ENCODE results near the gene DISP1.

Gene DISP1, protein sequence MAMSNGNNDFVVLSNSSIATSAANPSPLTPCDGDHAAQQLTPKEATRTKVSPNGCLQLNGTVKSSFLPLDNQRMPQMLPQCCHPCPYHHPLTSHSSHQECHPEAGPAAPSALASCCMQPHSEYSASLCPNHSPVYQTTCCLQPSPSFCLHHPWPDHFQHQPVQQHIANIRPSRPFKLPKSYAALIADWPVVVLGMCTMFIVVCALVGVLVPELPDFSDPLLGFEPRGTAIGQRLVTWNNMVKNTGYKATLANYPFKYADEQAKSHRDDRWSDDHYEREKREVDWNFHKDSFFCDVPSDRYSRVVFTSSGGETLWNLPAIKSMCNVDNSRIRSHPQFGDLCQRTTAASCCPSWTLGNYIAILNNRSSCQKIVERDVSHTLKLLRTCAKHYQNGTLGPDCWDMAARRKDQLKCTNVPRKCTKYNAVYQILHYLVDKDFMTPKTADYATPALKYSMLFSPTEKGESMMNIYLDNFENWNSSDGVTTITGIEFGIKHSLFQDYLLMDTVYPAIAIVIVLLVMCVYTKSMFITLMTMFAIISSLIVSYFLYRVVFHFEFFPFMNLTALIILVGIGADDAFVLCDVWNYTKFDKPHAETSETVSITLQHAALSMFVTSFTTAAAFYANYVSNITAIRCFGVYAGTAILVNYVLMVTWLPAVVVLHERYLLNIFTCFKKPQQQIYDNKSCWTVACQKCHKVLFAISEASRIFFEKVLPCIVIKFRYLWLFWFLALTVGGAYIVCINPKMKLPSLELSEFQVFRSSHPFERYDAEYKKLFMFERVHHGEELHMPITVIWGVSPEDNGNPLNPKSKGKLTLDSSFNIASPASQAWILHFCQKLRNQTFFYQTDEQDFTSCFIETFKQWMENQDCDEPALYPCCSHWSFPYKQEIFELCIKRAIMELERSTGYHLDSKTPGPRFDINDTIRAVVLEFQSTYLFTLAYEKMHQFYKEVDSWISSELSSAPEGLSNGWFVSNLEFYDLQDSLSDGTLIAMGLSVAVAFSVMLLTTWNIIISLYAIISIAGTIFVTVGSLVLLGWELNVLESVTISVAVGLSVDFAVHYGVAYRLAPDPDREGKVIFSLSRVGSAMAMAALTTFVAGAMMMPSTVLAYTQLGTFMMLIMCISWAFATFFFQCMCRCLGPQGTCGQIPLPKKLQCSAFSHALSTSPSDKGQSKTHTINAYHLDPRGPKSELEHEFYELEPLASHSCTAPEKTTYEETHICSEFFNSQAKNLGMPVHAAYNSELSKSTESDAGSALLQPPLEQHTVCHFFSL (N-terminal part only)

DNA sequence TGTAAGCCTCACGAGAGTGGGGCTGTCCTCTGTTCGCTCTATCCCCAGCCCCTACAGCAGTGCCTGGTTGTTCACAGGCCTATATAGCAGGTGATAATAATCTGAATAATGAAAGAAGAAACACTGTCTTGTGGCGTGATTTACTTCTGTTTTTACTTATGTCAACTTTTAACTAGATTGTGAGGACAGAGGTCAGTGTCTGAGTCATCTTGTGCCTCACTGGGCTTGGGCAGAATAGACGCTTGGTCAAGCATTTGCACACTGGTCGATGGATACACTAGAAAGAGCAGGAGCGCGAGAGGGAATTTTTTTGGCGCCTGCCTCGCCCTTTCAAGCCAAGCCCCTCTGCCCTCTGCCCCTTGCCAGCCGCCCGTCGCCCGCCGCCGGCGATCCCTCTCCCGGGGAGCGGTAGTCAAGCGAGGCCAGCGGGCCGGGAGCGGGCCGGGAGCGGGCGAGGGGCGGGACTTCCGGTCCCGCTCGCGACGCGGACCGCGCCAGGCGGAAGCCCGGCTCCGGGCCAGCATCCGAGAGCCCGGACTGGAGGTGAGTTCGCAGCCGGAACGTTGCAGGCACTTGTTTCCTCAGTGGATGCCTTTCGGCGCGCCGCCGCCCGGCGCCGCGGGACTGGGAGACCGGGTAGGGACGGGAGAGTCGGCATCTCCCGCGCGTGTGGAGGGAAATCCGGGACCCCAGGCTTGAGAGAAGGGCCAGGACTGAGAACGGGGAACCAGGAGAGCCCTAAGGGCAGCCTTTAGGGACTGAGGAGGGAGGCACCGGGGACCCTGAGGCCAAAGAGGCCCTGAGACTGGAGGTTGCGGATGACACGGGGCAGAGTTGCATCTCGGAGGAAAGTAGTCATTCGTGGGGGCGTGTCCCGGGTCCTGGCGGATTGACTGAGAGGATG, at the start of gene DISP1:
TSS of gene DISP1 (plus strand) at position 504 of the 904 bp plus-strand sequence. CDS start 127,785 bp downstream, outside the sequence.
- peak within 1 kb of the TSS; percentile 86 for H3K4me3 ChIP-seq (ENCODE audit: control insufficient read depth, low read depth, low read length)
- TF ChIP-seq, protein P1, sequence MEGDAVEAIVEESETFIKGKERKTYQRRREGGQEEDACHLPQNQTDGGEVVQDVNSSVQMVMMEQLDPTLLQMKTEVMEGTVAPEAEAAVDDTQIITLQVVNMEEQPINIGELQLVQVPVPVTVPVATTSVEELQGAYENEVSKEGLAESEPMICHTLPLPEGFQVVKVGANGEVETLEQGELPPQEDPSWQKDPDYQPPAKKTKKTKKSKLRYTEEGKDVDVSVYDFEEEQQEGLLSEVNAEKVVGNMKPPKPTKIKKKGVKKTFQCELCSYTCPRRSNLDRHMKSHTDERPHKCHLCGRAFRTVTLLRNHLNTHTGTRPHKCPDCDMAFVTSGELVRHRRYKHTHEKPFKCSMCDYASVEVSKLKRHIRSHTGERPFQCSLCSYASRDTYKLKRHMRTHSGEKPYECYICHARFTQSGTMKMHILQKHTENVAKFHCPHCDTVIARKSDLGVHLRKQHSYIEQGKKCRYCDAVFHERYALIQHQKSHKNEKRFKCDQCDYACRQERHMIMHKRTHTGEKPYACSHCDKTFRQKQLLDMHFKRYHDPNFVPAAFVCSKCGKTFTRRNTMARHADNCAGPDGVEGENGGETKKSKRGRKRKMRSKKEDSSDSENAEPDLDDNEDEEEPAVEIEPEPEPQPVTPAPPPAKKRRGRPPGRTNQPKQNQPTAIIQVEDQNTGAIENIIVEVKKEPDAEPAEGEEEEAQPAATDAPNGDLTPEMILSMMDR (IDR thresholded peaks at IDR 0.05; ENCODE audit: control insufficient read depth, insufficient read depth, low read depth, low read length, missing control alignments), result no peak
- no peak for DNase-seq (ENCODE audit: low read depth)

DNA sequence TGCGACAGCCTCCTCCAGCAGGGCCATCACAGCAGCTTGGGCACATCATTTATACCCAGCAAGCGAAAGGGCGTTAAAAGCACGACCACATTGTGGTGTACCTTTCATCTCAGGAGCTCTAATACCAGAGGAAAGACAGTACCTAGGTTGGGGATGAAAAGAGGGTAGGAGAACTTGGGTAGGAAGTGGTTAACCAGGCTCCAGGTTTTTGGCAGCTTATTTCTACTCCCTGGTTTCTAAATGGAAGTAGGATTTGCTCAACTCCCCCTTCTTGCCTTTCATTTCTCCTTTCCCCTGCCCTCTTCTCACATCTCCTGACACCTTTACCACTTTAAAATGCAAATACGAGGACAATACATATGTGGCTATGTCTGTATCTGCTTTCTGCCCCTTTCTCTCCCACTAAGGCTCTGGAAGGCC, 47.7 kb upstream of the DISP1 start:
- H3K4me3 ChIP-seq (ENCODE audit: control insufficient read depth, low read depth, low read length), result no peak overlapping the region
- no peak for DNase-seq (ENCODE audit: low read depth)
- TF ChIP-seq, protein P1 (IDR thresholded peaks at IDR 0.05; ENCODE audit: control insufficient read depth, insufficient read depth, low read depth, low read length, missing control alignments), result no peak

DNA sequence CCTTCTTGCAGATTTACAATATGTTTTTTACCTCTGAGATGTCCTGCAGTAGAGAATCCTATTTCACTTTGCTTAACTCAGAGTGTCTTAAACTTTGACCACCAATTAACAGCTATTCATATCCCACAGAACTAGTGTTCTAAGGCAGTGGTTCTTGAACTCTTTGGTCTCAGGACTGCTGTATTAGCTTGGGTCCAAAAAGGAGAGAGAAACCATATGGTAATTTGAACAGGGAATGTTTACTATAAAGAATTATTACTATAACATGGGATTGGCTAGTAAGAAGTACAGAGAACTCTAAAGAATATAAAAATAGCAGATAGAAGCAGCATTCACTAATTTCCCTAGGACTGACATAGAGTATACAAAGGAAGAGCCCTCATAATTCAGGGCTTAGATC, 46.2 kb upstream of the DISP1 start:
- TF ChIP-seq, protein P1 (IDR thresholded peaks at IDR 0.05; ENCODE audit: control insufficient read depth, insufficient read depth, low read depth, low read length, missing control alignments), result no peak
- no peak for DNase-seq (ENCODE audit: low read depth)
- H3K4me3 ChIP-seq (ENCODE audit: control insufficient read depth, low read depth, low read length), result no peak overlapping the region

DNA sequence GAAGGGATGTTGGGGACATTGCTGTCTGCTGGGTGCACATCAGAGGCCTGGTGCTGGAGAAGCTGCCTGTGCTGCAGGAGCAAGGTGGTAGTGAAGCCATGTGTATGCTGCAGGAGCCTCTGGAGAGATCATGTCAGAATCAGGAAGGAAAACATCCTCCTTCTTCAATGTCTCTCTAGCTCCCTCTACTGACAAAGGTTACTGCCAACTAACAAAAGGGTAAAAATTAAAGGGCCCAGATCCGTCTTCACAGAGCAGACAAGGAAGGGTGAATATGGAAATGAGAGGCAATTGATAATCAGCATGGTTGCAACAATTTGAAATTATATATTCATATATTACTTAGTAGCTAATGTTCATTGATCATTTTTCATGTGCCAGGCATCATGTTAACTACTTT, 45.7 kb upstream of the DISP1 start:
- no peak overlapping the region for H3K4me3 ChIP-seq (ENCODE audit: control insufficient read depth, low read depth, low read length)
- TF ChIP-seq, protein P1 (IDR thresholded peaks at IDR 0.05; ENCODE audit: control insufficient read depth, insufficient read depth, low read depth, low read length, missing control alignments), result peak; percentile 4
- DNase-seq (ENCODE audit: low read depth), result no peak

DNA sequence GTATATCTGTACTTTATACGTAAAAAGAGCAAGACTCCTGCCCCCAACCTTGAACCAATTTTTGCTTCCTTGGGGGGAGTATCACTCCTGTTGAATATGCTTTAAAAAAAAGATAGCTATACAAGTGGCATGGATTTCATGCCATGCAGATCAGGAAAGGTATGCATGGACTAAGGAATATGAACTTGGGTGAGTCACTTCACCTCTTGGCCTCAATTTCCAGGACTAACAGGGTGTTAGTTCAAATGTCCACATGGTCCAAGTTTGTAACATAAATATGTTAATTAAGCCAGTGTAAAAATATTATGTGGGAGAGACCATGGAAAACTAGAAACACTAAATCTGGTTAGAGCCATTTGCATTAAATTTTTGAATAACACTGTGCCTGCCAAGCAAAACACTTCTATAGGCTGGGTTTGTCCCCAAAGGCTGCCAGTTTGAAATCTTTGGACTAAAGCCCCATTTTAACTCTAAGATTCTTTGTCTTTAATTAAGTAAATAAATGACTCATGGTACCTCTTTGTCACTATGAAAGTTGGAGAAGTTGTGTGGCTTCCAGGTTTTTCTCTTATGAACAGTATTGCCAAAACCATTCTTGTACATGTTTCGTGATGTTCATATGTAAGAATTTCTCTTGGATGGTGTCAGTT, 44.7 kb upstream of the DISP1 start:
- no peak overlapping the region for H3K4me3 ChIP-seq (ENCODE audit: control insufficient read depth, low read depth, low read length)
- TF ChIP-seq, protein P1 (IDR thresholded peaks at IDR 0.05; ENCODE audit: control insufficient read depth, insufficient read depth, low read depth, low read length, missing control alignments), result no peak
- no peak for DNase-seq (ENCODE audit: low read depth)

All from AG09309 (cell line).